Pancreas (tissue), 10 donors: ENCODE data around the gene C6orf52. TPM values are rescaled to one million over a fixed set of nuclear protein-coding genes. Genes with fewer than 3 reads are reported as not detected.
"Not testable (repeated sequence)": the region's sequence is repeated elsewhere in the genome, so short reads cannot be mapped to it uniquely, and the experiment has no call there.

Experiments
- ATAC-seq, 4 donors: fragments of 200-7000 bp; cut with Tn5 transposase; one replicate each; pipeline versions ENCODE4 v1.8.0 to v1.9.1; 2020; ENCODE audit warnings: mild to moderate bottlenecking in 4 of 4, moderate library complexity in 4 of 4
- DNase-seq, 6 donors: peaks; one replicate each; pipeline ENCODE4 v3.0.0-alpha.2; 2020
- FAIRE-seq: peaks from 2 replicates; lab custom pipeline; 2012; peaks lifted over from hg19 to GRCh38; lab: Jason Lieb, UNC
- H3K27ac ChIP-seq, 4 donors: fragments of 200-600 bp; sonication (generic); 1 replicate in 3 of 4; 2 replicates in 1 of 4; pipeline versions ENCODE4 v1.5.0 to v1.8.0; 2020
- H3K27me3 ChIP-seq, 4 donors: fragments of 200-600 bp; one replicate each; pipeline ENCODE4 v1.8.0; 2021
- H3K36me3 ChIP-seq, 3 donors: fragments of 200-600 bp; sonication (generic) in 1 of 3; one replicate each; pipeline versions ENCODE4 v1.5.0 to v1.8.0; 2020 to 2021
- H3K4me1 ChIP-seq, 3 donors: fragments of 200-600 bp; one replicate each; pipeline ENCODE4 v1.8.0; 2021
- H3K4me3 ChIP-seq, 4 donors: fragments of 200-600 bp; sonication (generic) in 2 of 4; one replicate each; pipeline versions ENCODE4 v1.5.0 to v1.8.0; 2020 to 2021
- H3K9me3 ChIP-seq, 4 donors: fragments of 200-600 bp; one replicate each; pipeline ENCODE4 v1.8.0; 2021
- WGBS, 2 donors: extraction: QIAGEN DNeasy Blood & Tissue Kit; methylation state at CpG; one replicate each; pipeline ENCODE4 v1.1.7; 2013; 5-methylcytosine and 5-hydroxymethylcytosine counted together
- intact Hi-C, 3 donors: fragments of 100-400 bp; cut with DNase I; formaldehyde crosslinking; loops; one replicate each; pipeline versions ENCODE4 v1.11.1 to v1.14.2; 2022
- polyA plus RNA-seq, 2 donors: library from polyadenylated mRNA; stranded (reverse); fragments of 200-250 nt; gene quantifications; one replicate each; pipeline ENCODE4 v1.2.3, GENCODE V29; 2013
- total RNA-seq, 6 donors: library from RNA; stranded (reverse); fragmentation: NEBNext Ultra II Directional in 4 of 6; extraction: Animal tissue kit (Norgen Biotek cat#: 25700) in 4 of 6; gene quantifications; one replicate each; pipeline versions ENCODE4 v1.2.1 to v1.2.4, GENCODE V29; 2021 to 2023
- TF ChIP-seq, protein P1 (sequence below), 4 donors: fragments of 200-600 bp; sonication (generic) in 3 of 4; IDR thresholded peaks; one replicate each; pipeline versions ENCODE4 v1.5.0 to v1.8.0; 2021; ENCODE audit warnings: antibody characterized with exemption in 4 of 4
- donor health status: healthy with polysubstance abuse.
- donor health status: DM: no; HTN: no; CAD: no; lungs with moderate emphysema.
- donor health status: DM: no; HTN: no; CAD: no.
- donor health status: control.
- donor health status: control.
- donor health status: Bipolar disorder and iron deficiency.
- donor health status: DM: yes; HTN: yes; CAD: no.
- donor health status: DM: no; HTN: no; CAD: no.
- donor health status: DM: no; HTN: no; CAD: no.
- donor health status: DM: yes; HTN: yes; CAD: no.

The C6orf52 gene
- total RNA-seq: 1 to 10 TPM in 2 of 6 donors, under 1 TPM in 4; 0.62 to 2.4 (median 0.95) TPM
- 1 to 10 TPM in 1 of 2 donors, under 1 TPM in 1; 0.80 to 2.7 TPM for polyA plus RNA-seq

DNA sequence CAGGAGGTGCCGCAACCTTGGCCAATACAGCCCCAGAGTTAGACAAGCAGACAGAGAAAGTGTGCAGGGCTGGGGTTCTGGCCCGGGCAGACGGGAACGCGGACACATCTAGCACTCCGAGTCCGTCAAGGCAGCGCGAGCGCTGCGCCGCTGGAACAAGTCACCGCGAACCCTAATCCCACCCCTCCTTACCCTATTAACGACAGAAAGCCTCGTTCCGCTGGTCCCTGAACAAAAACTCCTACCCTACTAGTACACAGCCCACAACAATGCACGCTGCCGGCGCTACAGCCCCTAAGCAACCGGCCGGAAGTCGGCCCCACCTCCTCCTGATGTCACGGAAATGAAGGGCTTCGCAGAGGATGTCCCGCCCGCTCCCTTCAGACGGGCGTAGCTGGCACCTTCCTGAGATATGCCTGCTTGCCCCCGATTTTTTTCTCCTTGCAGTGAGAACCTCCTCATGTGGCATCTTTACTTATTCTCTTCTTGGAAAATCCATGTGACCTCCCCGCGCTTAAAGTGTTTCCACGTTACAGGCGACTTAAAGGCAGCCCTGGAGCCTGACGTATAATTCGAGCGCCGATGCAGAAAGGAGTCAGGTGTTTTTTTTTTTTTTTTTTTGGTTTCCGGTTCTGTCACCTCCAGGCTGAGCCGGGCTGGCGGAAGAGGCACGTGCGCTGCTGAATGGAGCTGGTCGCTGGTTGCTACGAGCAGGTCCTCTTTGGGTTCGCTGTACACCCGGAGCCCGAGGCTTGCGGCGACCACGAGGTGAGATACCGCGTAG lies at the start of gene C6orf52, which contains the start of gene PAK1IP1:
Gene C6orf52 (minus strand): TSS at position 315 of the 784 bp plus-strand sequence. CDS start 7,066 bp downstream, outside the sequence.
Gene PAK1IP1 (plus strand): TSS at position 671 of the 784 bp plus-strand sequence. CDS start 14 bp downstream, at position 685.
- peak within 1 kb of the TSS; percentile 72 to 89 (median 80) for H3K4me3 ChIP-seq
- no peaks in the 10 kb centered on the region for H3K9me3 ChIP-seq
- intact Hi-C loops: no loop called here
- FAIRE-seq (no peak), ATAC-seq (peak; percentile 98 to 99 (median 99)), DNase-seq (peak; percentile 87 to 94 (median 90))
- peak within 1 kb of the TSS; percentile 85 to 99 (median 96) for H3K27ac ChIP-seq
- H3K4me1 ChIP-seq: peaks cover 3 to 29% (median 14%) of the 10 kb centered on the region in 3 donors
- H3K27me3 ChIP-seq: no peaks in the 10 kb centered on the region
- WGBS, 2 donors: 0% methylated on average over 53 of the region's 53 CpGs
- TF ChIP-seq, protein P1, sequence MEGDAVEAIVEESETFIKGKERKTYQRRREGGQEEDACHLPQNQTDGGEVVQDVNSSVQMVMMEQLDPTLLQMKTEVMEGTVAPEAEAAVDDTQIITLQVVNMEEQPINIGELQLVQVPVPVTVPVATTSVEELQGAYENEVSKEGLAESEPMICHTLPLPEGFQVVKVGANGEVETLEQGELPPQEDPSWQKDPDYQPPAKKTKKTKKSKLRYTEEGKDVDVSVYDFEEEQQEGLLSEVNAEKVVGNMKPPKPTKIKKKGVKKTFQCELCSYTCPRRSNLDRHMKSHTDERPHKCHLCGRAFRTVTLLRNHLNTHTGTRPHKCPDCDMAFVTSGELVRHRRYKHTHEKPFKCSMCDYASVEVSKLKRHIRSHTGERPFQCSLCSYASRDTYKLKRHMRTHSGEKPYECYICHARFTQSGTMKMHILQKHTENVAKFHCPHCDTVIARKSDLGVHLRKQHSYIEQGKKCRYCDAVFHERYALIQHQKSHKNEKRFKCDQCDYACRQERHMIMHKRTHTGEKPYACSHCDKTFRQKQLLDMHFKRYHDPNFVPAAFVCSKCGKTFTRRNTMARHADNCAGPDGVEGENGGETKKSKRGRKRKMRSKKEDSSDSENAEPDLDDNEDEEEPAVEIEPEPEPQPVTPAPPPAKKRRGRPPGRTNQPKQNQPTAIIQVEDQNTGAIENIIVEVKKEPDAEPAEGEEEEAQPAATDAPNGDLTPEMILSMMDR (IDR thresholded peaks at IDR 0.05): no peak
- no peaks in the 10 kb centered on the region for H3K36me3 ChIP-seq

DNA sequence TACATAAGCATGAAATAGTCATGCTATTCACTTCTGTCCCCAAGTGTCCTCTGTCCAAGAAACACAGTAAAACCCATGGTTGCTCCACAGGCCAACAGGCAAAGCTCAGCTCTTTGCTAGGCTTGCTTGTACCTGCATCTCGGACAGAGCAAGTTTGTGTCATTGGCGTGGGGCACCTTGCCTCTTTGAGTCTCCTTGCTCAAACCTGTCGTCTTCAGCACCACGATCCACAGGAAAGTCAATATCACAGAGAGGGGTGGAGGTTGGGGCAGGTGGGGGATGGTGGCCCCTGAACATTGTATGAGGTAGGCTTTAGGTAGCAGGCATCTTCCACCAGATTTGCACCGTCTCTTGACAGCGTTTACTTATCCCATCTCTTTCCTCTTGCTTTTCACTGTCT lies 49.1 kb upstream of the C6orf52 start:
- Histone ChIP-seq H3K27me3 (no peaks in the 10 kb centered on the region), H3K9me3 (no peaks in the 10 kb centered on the region), H3K36me3 (no peaks in the 10 kb centered on the region), H3K4me3 (no peak overlapping the region), H3K4me1 (peaks cover 0 to 3% (median 0%) of the 10 kb centered on the region in 3 donors), H3K27ac (no peak overlapping the region)
- TF ChIP-seq, protein P1 (IDR thresholded peaks at IDR 0.05): no peak
- ATAC-seq: no peak
- WGBS, 2 donors: 65 to 79% methylated on average over 6 of the region's 6 CpGs
- no peak for DNase-seq
- intact Hi-C loops: no loop called here
- no peak for FAIRE-seq

DNA sequence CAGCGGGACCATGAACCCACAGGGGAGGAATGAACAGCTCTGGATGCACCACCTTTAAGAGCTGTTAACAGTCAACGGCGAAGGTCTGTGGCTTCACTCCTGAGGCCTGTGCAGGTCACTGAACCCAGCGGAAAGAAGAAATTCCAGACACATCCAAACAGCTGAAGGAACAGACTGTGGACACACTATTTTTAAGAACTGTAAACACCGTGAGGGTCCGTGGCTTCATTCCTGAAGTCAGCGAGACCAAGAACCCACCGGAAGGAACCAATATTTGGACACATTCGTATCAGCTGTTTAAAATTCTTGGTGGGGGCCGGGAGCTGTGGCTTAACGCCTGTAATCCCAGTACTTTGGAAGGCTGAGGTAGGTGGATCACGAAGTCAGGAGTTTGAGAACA lies 47.8 kb upstream of the C6orf52 start:
- no peaks in the 10 kb centered on the region for H3K27me3 ChIP-seq
- no peaks in the 10 kb centered on the region for H3K4me1 ChIP-seq
- TF ChIP-seq, protein P1 (IDR thresholded peaks at IDR 0.05): no peak
- H3K27ac ChIP-seq: no peak overlapping the region
- no peak overlapping the region for H3K4me3 ChIP-seq
- FAIRE-seq: no peak
- no peaks in the 10 kb centered on the region for H3K9me3 ChIP-seq
- 95 to 96% methylated on average over 12 of the region's 12 CpGs for WGBS, 2 donors
- ATAC-seq: no peak
- H3K36me3 ChIP-seq: no peaks in the 10 kb centered on the region
- no peak for DNase-seq
- intact Hi-C loops: no loop called here

DNA sequence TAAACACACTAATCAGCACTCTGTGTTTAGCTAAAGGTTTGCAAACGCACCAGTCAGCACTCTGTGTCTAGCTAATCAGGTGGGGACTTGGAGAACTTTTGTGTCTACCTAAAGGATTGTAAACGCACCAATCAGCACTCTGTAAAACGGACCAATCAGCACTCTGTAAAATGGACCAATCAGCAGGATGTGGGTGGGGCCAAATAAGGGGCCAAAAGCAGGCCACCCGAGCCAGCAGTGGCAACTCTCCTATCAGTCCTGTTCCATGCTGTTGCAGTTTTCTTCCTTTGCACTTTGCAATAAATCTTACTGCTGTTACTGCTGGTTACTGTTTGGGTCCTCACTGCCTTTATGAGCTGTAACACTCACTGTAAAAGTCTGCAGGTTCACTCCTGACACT lies 47.2 kb upstream of the C6orf52 start:
- H3K9me3 ChIP-seq, H3K4me1 ChIP-seq, H3K4me3 ChIP-seq, intact Hi-C loops, DNase-seq, H3K27me3 ChIP-seq, FAIRE-seq, H3K27ac ChIP-seq, H3K36me3 ChIP-seq, ATAC-seq: not testable (repeated sequence)
- 78 to 87% methylated on average over 4 of the region's 4 CpGs for WGBS, 2 donors

DNA sequence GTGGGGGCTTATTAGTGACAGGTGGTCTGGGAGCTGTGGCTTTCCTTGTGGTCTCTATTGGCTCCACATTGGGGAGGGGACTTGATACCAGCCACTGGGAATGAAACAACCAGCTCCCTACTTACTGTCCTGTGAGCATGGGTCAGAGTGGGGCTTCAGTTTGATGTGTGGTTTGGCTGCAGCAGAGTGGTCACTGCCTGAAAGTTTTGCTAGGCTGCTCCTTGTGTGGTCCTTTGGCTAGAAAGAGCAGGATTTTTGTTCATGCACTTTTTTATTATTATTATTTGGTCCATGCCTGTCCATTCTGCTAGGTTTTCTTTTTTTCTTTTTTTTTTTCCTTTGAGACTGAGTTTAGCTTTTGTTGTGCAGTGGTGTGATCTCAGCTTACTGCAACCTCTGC lies 45.6 kb upstream of the C6orf52 start:
- Histone ChIP-seq H3K27ac (no peak overlapping the region), H3K4me1 (no peaks in the 10 kb centered on the region), H3K27me3 (no peaks in the 10 kb centered on the region), H3K4me3 (no peak overlapping the region), H3K36me3 (no peaks in the 10 kb centered on the region), H3K9me3 (no peaks in the 10 kb centered on the region)
- TF ChIP-seq, protein P1 (IDR thresholded peaks at IDR 0.05): no peak
- FAIRE-seq (no peak), ATAC-seq (no peak), DNase-seq (no peak)
- intact Hi-C loops: no loop called here
